ENCODE measurements around the gene MAML2.

Gene MAML2

GRCh38 chr11:96010683-96011082 lies 332.3 kb downstream of the MAML2 start:
- DNase-seq (ENCODE audit: low read depth) = no peak
- TF ChIP-seq CTCF (IDR thresholded peaks at IDR 0.05; ENCODE audit: insufficient read depth, low read depth, low read length, missing control alignments) = no peak
- no peak overlapping the region for H3K4me3 ChIP-seq (ENCODE audit: low read depth, low read length)

GRCh38 chr11:96008161-96008720 lies 334.8 kb downstream of the MAML2 start:
- TF ChIP-seq CTCF (IDR thresholded peaks at IDR 0.05; ENCODE audit: insufficient read depth, low read depth, low read length, missing control alignments) = no peak
- no peak for DNase-seq (ENCODE audit: low read depth)
- no peak overlapping the region for H3K4me3 ChIP-seq (ENCODE audit: low read depth, low read length)

GRCh38 chr11:96006037-96006436 lies 337.0 kb downstream of the MAML2 start:
- no peak for DNase-seq (ENCODE audit: low read depth)
- no peak overlapping the region for H3K4me3 ChIP-seq (ENCODE audit: low read depth, low read length)
- no peak for TF ChIP-seq CTCF (IDR thresholded peaks at IDR 0.05; ENCODE audit: insufficient read depth, low read depth, low read length, missing control alignments)

- DNase-seq (ENCODE audit: low read depth) = no peak
- no peak for TF ChIP-seq CTCF (IDR thresholded peaks at IDR 0.05; ENCODE audit: insufficient read depth, low read depth, low read length, missing control alignments)
- H3K4me3 ChIP-seq (ENCODE audit: low read depth, low read length) = no peak overlapping the region
These were observed 338.1 kb downstream of the MAML2 start for GRCh38 chr11:96004862-96005261.

- DNase-seq (ENCODE audit: low read depth) = no peak
- no peak for TF ChIP-seq CTCF (IDR thresholded peaks at IDR 0.05; ENCODE audit: insufficient read depth, low read depth, low read length, missing control alignments)
- no peak overlapping the region for H3K4me3 ChIP-seq (ENCODE audit: low read depth, low read length)
These were observed 340.2 kb downstream of the MAML2 start for GRCh38 chr11:96002754-96003290.

- H3K4me3 ChIP-seq (ENCODE audit: low read depth, low read length) = no peak overlapping the region
- no peak for DNase-seq (ENCODE audit: low read depth)
- no peak for TF ChIP-seq CTCF (IDR thresholded peaks at IDR 0.05; ENCODE audit: insufficient read depth, low read depth, low read length, missing control alignments)
These were observed 340.7 kb downstream of the MAML2 start for GRCh38 chr11:96002339-96002738.

- no peak for TF ChIP-seq CTCF (IDR thresholded peaks at IDR 0.05; ENCODE audit: insufficient read depth, low read depth, low read length, missing control alignments)
- no peak for DNase-seq (ENCODE audit: low read depth)
- no peak overlapping the region for H3K4me3 ChIP-seq (ENCODE audit: low read depth, low read length)
These were observed 342.0 kb downstream of the MAML2 start for GRCh38 chr11:96001037-96001436.
